GM10248 (cell line): ENCODE measurements around the gene ALDH3A1.

Source experiments
- CTCF ChIA-PET: fragments of 300-600 bp; sonication (Branson Sonifier 250); formaldehyde crosslinking; extraction: SDS; loops from one replicate; lab custom pipeline; 2021; ENCODE audit warnings: antibody characterized with exemption; lab: Yijun Ruan, JAX
- POLR2A ChIA-PET: fragments of 350-650 bp; sonication (Branson Sonifier 250); formaldehyde crosslinking; extraction: SDS; loops from one replicate; lab custom pipeline; 2020; ENCODE audit warnings: antibody characterized with exemption; lab: Yijun Ruan, JAX
- DNase-seq: peaks from one replicate; pipeline ENCODE4 v3.0.0; 2012; ENCODE audit errors: extremely low spot score
- CTCF ChIP-seq: IDR thresholded peaks from 2 replicates; pipeline ENCODE4 v1.5.1; 2012; ENCODE audit warnings: mild to moderate bottlenecking, low read depth; ENCODE audit errors: extremely low read depth, missing control alignments, control extremely low read depth

ALDH3A1 gene

GRCh38 chr17:19718041-19718612 is 30.0 kb downstream of the ALDH3A1 start:
- no peak for TF ChIP-seq CTCF
- ChIA-PET CTCF (interaction anchor here (1.3 to 4.5 kb wide), 2 partner anchors 10 to 48 kb away, joined by 4 to 15 read pairs; no protein-coding TSS in a partner anchor), POLR2A (no interaction called here)
- DNase-seq, result no peak

- no peak for TF ChIP-seq CTCF
Observed at GRCh38 chr17:19717411-19717908, 30.6 kb downstream of the ALDH3A1 start.

GRCh38 chr17:19717031-19717360 is 31.1 kb downstream of the ALDH3A1 start:
- ChIA-PET POLR2A (no interaction called here), CTCF (interaction anchor here (4.5 kb wide), 1 partner anchor 11 kb away, joined by 15 read pairs; no protein-coding TSS in a partner anchor)
- no peak for TF ChIP-seq CTCF
- no peak for DNase-seq

More at GRCh38 chr17:19717411-19717908, 30.6 kb downstream of the ALDH3A1 start:
- CTCF ChIA-PET, result interaction anchor here (4.5 kb wide), 1 partner anchor 11 kb away, joined by 15 read pairs; no protein-coding TSS in a partner anchor
- DNase-seq, result no peak
- POLR2A ChIA-PET, result no interaction called here

- TF ChIP-seq CTCF, result no peak
- CTCF ChIA-PET, result interaction anchor here (4.5 kb wide), 1 partner anchor 12 kb away, joined by 15 read pairs; no protein-coding TSS in a partner anchor
- POLR2A ChIA-PET, result no interaction called here
- no peak for DNase-seq
Observed at GRCh38 chr17:19716108-19717030, 31.7 kb downstream of the ALDH3A1 start, which contains the start of gene SLC47A2. Gene SLC47A2 (minus strand): TSS chr17:19716584. CDS start chr17:19716555, 29 bp downstream.

- no peak for TF ChIP-seq CTCF
- CTCF ChIA-PET, result interaction anchor here (4.5 kb wide), 1 partner anchor 13 kb away, joined by 15 read pairs; no protein-coding TSS in a partner anchor
- POLR2A ChIA-PET, result no interaction called here
- no peak for DNase-seq
Observed at GRCh38 chr17:19714542-19715411, 33.3 kb downstream of the ALDH3A1 start.
